WI38 (cell line): ENCODE measurements around the gene ARFIP2.

Experiments
- H3K4me3 ChIP-seq: 2 replicates; pipeline ENCODE4 v1.5.1; 2011; ENCODE audit warnings: low read depth, mild to moderate bottlenecking, control low read depth, low read length
- CTCF ChIP-seq: IDR thresholded peaks from 2 replicates; pipeline ENCODE4 v1.5.1; 2012; ENCODE audit warnings: low read depth, mild to moderate bottlenecking, control low read depth, low read length

Gene ARFIP2

GRCh38 chr11:6457581-6458320, 23.4 kb downstream of the ARFIP2 start:
- no peak overlapping the region for H3K4me3 ChIP-seq
- no peak for TF ChIP-seq CTCF

- no peak for TF ChIP-seq CTCF
- no peak overlapping the region for H3K4me3 ChIP-seq
Measured at GRCh38 chr11:6456361-6457073, 24.6 kb downstream of the ARFIP2 start.

- H3K4me3 ChIP-seq, result no peak overlapping the region
- no peak for TF ChIP-seq CTCF
Measured at GRCh38 chr11:6455070-6455469, 26.1 kb downstream of the ARFIP2 start.

- no peak for TF ChIP-seq CTCF
- H3K4me3 ChIP-seq, result no peak overlapping the region
Measured at GRCh38 chr11:6453152-6453551, 28.0 kb downstream of the ARFIP2 start.

- no peak for TF ChIP-seq CTCF
Measured at GRCh38 chr11:6452219-6452618, 28.9 kb downstream of the ARFIP2 start.

GRCh38 chr11:6448574-6448973, 32.6 kb downstream of the ARFIP2 start:
- H3K4me3 ChIP-seq, result no peak overlapping the region
- TF ChIP-seq CTCF, result no peak

More at GRCh38 chr11:6452219-6452618, 28.9 kb downstream of the ARFIP2 start:
- no peak overlapping the region for H3K4me3 ChIP-seq
